Kidney tubule cell (primary cell): ENCODE measurements around the gene MTNR1B.

Source experiments
- DNase-seq: peaks from one replicate; pipeline ENCODE4 v3.0.0-alpha.2; 2018; ENCODE audit warnings: low spot score

Gene MTNR1B

GRCh38 chr11:92978271-92979111 lies 9.0 kb downstream of the MTNR1B start:
- DNase-seq: peak; percentile 71

DNA sequence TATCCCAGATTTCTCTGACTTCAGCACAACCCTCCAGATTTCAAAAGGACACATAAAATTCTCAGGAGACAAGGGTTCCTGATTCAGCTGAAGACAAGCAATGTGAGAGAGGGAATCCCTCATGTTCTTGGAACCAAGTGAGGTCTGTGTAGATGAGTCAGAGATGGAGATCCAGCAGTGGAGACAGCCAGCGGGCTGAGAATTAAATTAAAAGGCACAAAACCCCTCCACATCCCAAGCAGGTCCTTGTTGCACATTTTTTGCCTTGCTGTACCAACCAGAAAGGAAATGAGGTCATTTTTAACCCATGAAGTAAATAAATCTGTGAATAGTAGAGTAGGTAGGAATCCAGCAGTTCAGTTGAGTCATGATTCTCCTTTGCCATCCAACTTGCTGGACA lies 9.7 kb downstream of the MTNR1B start:
- DNase-seq: peak; percentile 79

- no peak for DNase-seq
Measured at GRCh38 chr11:92980312-92980711, 10.9 kb downstream of the MTNR1B start.

GRCh38 chr11:92981508-92982043 lies 12.1 kb downstream of the MTNR1B start:
- DNase-seq: no peak

DNA sequence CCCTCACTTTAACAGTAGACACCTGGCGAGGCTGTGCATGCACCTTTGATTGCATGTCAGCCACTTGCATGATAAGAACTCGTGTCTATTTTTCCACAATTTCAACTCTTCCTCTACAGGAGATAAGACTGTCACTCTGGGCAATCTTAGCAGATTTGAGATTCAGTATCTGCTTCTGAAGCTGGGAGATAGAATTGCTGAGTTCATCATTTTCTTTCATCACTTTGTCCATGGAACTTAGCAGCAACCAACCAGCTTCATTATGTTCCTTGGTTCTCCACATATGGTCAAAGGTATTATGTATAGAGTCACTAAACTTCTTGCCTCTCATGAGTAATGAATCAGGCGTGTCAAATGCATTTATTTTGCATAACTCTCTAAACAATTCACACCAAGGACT lies 17.1 kb downstream of the MTNR1B start:
- DNase-seq: no peak

- no peak for DNase-seq
Measured at GRCh38 chr11:92993004-92993403, 23.6 kb downstream of the MTNR1B start.

- DNase-seq: peak; percentile 83
Measured at GRCh38 chr11:93000511-93001476, 31.3 kb downstream of the MTNR1B start.

DNA sequence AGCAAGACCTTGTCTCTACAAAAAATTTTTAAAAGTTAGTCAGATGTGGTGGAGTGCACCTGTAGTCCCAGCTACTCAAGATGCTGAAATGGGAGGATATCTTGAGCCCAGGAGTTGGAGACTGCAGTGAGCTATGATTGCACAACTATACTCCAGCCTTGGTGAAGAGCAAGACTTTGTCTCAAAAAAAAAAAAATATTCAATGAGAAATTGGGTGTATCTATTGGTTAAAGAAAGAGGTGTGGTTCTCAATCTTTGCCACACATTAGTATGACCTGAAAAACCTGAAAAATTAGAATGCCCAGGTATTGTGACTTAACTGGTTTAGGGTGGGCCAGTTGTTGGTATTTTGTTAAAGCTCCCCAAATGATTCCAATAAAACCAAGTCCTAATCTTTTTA lies 32.4 kb downstream of the MTNR1B start:
- DNase-seq: no peak

DNA sequence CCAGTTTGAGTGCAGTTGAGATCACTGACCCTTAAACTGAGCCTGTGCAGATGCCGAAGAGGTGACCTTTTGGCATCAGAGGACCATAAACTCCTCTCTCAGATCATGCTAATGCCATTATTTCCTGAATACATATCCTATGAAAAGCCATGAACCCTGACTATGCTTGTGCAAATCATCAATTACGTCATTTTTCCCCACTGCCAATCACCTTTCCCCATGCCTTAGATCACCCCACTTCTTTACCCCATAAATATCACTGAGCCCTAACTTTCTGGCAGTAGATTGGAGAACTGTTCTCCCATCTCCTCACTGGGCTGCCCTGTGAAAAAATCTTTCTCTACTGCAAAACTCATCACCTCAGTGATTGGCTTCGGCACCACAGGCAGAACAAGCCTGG lies 32.9 kb downstream of the MTNR1B start:
- DNase-seq: no peak

DNA sequence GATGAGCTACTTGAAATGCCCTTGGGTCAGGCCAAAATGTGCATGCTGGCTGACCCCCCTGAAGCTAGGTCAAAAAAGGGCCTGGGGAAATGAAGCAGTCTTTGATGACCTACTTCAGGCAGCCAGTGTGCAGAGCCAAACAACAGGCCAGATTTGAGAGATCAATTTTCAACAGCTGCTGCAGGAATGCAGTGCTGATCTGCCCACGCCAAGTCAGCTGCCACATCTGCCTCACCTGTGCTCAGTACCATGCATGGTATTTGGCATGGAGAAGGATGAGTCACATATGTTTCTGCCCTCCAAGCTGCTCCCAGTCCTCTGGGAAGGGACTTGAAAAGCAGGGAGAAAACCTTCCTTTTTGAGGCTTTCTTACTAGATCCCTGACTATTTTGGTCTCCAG lies 35.8 kb downstream of the MTNR1B start:
- DNase-seq: peak; percentile 53

- DNase-seq: no peak
Measured at GRCh38 chr11:93013646-93014045, 44.2 kb downstream of the MTNR1B start.

DNA sequence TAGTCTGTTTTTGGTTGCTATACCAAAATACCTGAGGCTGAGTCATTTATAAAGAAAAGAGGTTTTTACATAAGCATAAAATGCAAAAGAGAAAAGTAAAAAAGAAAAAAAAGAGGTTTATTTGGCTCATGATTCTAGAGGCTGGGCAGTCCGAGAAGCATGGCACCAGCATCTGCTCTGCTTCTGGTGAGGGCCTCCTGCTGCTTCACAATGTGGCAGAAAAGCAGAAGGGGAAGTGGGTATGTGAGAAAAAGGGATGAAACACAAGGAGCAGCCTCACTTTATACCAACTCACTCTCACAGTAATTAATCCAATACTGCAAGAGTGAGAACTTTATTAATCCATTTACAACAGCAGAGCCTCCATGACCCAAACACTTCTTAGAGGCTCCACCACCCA lies 47.1 kb downstream of the MTNR1B start:
- DNase-seq: no peak

DNA sequence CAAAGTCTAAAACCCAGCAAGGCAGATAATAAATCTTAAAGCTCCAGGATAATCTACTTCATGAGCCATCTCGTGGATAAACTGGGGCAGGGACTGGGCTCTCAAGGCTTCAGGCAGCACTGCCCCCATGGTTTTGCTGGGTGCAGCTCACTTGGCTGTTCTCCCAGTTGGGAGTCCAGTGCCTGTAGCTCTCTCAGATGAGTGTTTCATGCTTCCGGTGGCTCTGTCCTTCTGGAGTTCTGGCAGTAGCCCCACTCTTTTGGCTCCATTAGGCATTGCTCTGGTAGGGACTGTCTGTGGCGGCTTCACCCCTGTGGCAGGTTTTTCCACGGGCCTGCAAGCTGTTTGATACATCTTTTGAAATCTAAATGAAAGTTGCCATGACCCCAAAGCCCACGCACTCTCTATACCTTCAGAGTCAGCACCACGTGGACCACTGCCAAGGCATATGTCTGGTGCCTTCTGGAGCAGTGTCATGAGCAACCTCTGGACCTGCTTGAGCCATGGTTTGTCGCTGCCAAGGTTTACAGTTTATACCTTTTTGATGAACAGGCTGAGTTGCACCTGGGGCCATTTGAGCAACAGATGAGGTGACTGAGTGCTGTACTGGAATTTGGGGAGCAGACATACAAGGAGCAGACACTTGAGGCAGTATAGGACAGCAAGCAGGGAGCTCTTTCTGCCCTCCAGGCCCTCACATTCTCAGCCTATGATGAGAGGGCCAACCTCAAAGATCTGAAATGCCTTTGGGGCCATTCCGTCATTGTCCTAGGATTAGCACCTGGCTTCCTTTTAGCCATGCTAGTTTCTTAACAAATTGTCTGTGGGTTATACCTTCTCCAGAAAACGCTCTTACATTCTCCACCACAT lies 48.6 kb downstream of the MTNR1B start:
- DNase-seq: peak; percentile 14

DNA sequence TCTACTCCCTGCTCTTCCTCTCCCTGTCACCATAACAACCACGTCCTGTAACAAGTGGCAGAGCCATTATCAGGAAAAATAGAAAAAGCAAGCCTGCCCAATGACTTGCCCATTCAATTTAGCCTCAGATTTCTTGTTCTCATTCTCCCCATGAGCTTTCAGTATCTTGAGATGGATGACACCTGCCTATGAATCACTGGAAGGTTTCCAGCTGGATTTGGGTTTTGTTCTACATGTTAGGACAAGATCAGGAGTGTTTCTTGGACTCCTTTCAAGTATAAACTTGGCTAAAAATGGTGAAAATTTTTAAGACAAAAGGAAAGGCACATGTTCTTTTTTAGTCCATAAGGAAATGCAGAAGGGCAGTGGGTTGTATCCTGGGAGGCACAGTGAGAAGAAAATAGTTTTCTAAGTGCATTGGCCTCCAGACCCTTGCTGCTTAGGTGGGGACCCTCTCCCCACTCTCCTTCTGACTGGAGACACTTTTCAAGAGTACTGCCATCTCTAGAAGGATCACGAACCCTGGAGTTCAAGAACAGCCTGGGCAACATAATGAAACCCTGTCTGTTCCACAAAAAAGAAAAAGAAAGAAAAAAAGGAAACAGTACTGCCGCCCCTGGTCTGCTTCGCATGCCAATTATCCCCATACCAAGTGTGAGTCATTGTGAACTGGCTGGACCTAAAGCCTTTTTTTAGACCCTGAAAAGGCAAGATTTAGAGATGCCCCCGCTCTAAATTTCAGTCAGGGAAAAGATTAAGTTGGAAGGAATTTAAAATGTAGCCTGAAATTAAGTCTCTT lies 51.0 kb downstream of the MTNR1B start:
- peak; percentile 71 for DNase-seq

DNA sequence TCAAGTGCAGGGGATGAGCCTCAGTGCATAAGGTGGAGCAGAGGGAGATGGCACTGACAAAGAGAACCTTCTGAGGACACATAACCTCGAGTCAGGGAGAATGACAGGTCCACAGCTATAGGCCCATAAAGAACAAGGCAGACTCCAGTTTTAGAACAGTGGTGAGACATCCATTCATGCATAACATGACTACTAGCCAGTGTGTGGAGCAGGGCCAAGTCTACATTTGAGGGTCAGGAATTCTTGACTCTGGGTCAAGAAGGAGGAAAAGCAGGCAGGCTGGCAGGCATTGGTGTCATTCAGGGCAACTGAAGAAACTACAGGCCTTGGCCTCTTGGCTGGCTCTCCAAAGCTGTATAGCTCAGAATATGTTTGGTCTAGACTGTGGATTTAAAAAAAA lies 54.9 kb downstream of the MTNR1B start:
- DNase-seq: peak; percentile 90

DNA sequence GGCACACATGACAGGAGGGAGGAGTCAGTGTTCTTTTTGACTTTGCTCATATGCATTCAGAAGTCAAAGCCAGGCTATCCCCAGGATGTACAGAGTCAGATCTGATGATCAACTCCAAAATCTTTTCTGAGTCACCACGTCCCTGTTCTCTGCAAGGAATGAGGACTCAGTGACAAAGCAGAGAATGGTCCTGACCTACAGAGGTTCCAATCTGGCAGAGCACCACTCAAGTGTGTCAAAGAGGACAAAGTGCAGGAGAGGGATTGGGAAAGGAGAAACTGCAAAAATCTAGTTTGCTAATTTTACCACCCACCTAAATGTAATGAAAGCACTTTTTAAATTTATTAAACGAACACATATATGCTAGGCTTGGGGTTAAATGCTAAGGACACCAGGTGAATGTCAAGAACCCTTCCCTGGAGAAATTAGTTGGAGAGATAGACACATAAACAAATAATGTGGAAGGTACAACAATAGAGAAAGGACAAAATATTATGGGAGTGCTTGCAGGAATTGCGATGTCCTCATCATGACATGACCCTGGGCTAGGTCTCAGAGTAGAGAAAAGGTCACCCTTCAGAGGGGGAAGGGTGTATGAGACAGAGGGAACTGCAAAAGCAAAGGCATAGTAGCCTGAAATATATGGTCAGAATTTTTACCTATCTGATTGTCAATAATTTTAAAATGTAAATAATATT lies 56.3 kb downstream of the MTNR1B start:
- DNase-seq: peak; percentile 63

GRCh38 chr11:93028960-93029522 lies 59.6 kb downstream of the MTNR1B start:
- DNase-seq: peak; percentile 7

- peak; percentile 20 for DNase-seq
Measured at GRCh38 chr11:93031386-93031785, 61.9 kb downstream of the MTNR1B start.
